Epithelial cell of proximal tubule (primary cell): ENCODE measurements around the gene NOTUM. TPM values are rescaled to one million over a fixed set of nuclear protein-coding genes. Genes with fewer than 3 reads are reported as not detected.

ENCODE experiments used
- DNase-seq: peaks from one replicate; pipeline ENCODE4 v3.0.0-alpha.2; 2011; ENCODE audit warnings: low read depth
- H3K4me3 ChIP-seq: 2 replicates; pipeline ENCODE4 v1.5.1; 2011; ENCODE audit warnings: low read depth, mild to moderate bottlenecking, low read length
- CTCF ChIP-seq: conservative IDR thresholded peaks from 2 replicates; pipeline ENCODE4 v1.5.1; 2012; ENCODE audit warnings: low read depth, mild to moderate bottlenecking, low read length
- total RNA-seq: library from RNA; depleted of rRNA; stranded (reverse); fragments of >200 nt; gene quantifications from 2 replicates; pipeline ENCODE4 v1.2.3, GENCODE V29; 2015

Gene NOTUM
- total RNA-seq, 1 donor from 2014 or later = not detected

DNA sequence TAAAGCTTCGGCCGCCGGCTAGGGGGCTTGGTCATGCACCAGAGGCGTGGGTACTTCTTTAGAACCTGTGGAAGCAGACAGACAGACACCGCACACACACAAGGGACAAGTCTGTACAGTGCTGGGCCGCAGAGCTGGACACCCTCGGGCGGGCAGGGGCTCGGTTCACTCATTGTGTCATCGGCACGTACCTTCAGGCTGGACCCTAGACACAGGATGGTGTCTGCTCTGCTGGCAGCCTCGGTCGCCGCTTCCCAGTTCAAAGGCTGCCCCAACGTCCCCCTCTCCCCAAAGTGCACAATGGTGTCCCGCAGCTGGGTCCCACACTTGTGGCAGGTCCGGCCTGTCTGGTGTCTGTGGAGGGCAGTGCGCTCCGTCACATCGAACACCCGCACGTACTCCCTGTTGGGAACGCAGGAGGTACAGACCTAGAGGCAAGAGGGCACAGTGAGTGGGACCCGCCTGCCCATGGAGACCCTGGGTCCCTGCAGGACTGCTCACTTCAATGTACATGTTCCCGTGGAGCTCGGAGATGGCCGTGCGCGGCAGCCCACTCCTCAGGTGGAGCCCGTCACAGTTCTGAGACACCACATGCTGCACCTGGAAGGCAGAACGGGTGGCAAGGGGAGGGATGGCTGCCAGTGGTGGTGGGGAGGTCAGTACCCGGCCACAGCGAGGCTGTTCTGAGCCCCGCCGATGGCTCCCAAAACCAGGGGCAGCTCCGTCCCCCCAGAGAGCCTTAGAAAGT, 46.7 kb downstream of the NOTUM start:
- no peak overlapping the region for H3K4me3 ChIP-seq
- DNase-seq = no peak
- no peak for TF ChIP-seq CTCF

- no peak overlapping the region for H3K4me3 ChIP-seq
- TF ChIP-seq CTCF = no peak
- no peak for DNase-seq
These were observed 47.4 kb downstream of the NOTUM start for GRCh38 chr17:81913394-81914102.

GRCh38 chr17:81912441-81913309, 48.3 kb downstream of the NOTUM start:
- no peak for DNase-seq
- TF ChIP-seq CTCF = no peak
- H3K4me3 ChIP-seq = no peak overlapping the region

DNA sequence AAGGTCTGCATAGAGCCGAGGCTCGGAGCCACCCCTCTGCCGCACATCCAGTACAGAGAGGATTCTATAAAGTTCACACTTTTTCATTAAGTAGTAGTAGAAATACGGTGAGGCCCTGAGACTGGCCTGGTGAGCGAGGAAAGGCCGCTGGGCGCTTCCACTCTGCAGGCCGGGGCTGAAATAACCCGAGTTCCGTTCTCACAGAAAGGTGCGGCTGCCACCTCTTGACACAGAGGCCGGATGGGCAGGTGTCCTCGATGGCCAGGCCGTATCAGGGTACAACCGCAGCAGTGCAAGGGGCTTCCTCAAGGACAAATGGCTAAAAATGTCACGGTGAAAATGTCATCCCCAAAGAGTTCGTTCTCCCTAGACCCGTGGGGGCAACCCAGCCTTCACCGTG, 49.0 kb downstream of the NOTUM start:
- no peak overlapping the region for H3K4me3 ChIP-seq
- DNase-seq = no peak
- TF ChIP-seq CTCF = no peak

GRCh38 chr17:81911277-81911961, 49.6 kb downstream of the NOTUM start, which contains the start of gene PCYT2:
PCYT2 (minus strand) TSS chr17:81911399; CDS start chr17:81911355, 44 bp downstream.
- no peak for TF ChIP-seq CTCF
- peak within 1 kb of the TSS; percentile 76 for H3K4me3 ChIP-seq
- DNase-seq = no peak

GRCh38 chr17:81910840-81911276, 50.1 kb downstream of the NOTUM start:
- DNase-seq = no peak
- no peak for TF ChIP-seq CTCF
- peak overlapping the region; percentile 76 for H3K4me3 ChIP-seq
